Retina (tissue), 1 donor: ENCODE measurements around the gene EMC10.
"Not testable (repeated sequence)": the region's sequence is repeated elsewhere in the genome, so short reads cannot be mapped to it uniquely, and the experiment has no call there.

ENCODE experiments used
- DNase-seq: peaks from one replicate; pipeline ENCODE4 v3.0.0-alpha.2; 2016

The EMC10 gene

GRCh38 chr19:50476224-50476906 lies at the start of gene EMC10, which contains the start of gene GARIN5A:
EMC10 (plus strand) TSS chr19:50476507; CDS start chr19:50476545, 38 bp downstream.
GARIN5A (minus strand) TSS chr19:50476848; CDS start chr19:50476388, 460 bp downstream.
- peak; percentile 98 for DNase-seq

DNA sequence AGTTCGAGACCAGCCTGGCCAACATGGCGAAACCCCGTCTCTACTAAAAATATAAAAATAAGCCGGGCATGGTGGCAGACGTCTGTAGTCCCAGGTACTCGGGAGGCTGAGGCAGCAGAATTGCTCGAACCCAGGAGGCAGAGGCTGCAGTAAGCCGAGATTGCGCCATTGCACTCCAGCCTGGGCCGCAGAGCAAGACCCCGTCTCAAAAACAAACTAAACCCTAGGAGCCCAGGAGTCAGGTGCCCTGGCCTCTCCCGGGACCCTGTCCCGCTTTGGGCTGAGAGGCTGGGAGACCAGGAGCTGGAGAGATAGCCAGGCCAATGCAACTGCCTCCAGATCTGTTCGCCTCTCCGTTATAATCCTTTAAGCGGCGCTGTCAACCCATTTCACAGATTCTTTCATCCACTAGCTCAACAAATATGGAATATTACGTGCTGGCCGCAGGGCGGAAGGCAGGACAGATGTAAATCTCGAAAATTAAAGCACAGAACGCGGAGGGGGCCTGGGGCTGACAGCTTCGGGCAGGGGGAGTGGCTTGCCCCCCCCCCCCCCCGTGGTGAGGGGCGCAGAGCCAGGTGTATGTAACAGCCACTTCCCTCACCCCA lies 48.9 kb upstream of the EMC10 start:
- no peak for DNase-seq

DNA sequence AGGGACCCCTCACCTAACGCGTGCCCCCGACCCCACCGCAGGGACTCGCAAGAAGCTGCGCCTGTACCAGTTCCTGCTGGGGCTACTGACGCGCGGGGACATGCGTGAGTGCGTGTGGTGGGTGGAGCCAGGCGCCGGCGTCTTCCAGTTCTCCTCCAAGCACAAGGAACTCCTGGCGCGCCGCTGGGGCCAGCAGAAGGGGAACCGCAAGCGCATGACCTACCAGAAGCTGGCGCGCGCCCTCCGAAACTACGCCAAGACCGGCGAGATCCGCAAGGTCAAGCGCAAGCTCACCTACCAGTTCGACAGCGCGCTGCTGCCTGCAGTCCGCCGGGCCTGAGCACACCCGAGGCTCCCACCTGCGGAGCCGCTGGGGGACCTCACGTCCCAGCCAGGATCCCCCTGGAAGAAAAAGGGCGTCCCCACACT lies 48.3 kb upstream of the EMC10 start:
- peak; percentile 82 for DNase-seq

DNA sequence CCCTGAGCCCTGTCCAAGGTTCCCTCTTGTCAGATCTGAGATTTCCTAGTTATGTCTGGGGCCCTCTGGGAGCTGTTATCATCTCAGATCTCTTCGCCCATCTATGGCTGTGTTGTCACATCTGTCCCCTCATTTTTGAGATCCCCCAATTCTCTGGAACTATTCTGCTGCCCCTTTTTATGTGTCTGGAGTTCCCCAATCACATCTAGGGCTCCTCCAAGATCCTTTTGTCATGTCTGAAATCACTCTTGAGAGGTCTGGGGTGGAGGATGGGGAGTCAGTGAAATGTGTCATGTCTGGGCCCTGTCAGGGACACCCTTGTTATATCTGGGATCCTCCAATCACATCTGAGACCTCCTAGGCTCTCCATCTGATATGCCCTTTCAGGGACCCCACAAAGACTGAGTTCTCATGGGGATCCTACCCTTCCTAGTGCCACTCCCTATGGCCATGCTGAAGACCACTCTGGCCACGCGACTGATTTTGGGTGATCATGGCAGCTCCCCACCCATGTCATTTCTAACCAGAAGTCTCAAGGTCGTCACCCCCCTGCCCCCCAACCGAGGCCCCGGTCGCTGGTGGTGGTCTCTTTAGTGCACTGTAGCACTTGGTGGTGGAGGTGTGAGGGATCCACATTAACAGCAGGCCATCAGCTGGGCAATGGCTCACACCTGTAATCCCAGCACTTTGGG lies 47.4 kb upstream of the EMC10 start:
- no peak for DNase-seq

- no peak for DNase-seq
Observed at GRCh38 chr19:50430888-50431342, 45.4 kb upstream of the EMC10 start.

GRCh38 chr19:50431343-50432220 lies 44.7 kb upstream of the EMC10 start:
- DNase-seq, result peak; percentile 96

DNA sequence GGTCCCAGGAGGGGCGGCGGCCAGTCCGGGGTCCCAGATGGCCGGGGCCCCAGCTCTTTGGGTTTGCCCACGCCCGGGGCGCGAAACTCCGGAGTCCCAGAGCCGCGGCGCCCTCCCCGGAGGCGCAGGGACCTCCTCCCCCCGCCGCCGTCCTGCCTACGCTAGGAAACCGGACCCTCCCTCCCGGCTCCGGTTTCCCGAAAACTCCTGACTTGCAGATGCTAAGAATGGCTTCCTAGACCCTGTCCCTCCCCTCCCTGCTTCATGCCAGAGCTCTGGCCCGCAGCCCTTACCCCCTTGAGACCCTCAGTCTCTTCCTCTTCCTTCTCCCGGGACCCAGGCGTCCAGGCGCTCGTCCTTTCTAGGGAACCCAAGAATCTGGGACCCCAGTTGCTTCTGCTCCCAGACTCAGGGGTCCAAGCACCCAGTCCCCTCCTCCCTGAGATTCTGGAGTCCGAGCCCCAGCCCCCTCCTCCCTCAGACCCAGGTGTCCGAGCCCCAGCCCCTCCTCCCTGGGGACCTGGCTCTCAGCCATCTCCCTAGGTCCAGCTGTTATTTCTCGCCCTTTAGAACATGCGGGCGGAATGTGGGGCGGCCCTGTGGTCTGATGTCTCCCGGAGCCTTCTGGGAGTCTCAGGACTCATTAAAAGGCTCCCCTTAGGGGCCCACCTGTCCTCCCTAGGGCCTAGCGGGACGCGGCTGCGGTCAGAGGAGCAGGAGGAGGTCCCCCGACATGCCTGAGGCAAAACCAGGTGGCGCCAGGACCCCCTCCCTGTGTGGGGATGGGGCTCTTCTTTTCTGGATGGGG lies 43.9 kb upstream of the EMC10 start, which contains the start of gene MYBPC2:
Gene MYBPC2 (plus strand): TSS at position 672 of the 808 bp plus-strand sequence. CDS start 62 bp downstream, at position 734.
- DNase-seq, result no peak

- no peak for DNase-seq
Observed at GRCh38 chr19:50433201-50434180, 42.8 kb upstream of the EMC10 start.

DNA sequence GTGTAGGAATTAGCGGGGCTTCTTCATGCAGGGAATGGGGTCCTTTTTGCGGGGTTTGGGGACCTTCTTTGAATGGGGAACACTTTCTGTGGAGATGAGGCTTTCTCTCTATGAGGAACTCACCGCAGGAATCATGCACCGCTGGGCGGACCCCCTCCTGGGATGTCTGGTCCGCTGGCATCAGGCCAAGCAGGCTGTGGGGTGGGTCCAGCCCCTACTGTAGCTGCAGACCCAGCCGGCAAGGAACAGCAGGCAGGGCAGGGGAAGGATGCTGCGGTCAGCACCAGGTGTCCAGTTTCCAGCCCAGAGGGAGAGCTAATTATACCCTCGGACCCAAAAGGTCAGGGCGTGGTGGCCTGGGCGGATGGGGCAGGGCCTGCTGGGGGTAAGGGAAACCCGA lies 41.8 kb upstream of the EMC10 start:
- no peak for DNase-seq

GRCh38 chr19:50435221-50435620 lies 41.1 kb upstream of the EMC10 start:
- no peak for DNase-seq

GRCh38 chr19:50435627-50436026 lies 40.7 kb upstream of the EMC10 start:
- no peak for DNase-seq

DNA sequence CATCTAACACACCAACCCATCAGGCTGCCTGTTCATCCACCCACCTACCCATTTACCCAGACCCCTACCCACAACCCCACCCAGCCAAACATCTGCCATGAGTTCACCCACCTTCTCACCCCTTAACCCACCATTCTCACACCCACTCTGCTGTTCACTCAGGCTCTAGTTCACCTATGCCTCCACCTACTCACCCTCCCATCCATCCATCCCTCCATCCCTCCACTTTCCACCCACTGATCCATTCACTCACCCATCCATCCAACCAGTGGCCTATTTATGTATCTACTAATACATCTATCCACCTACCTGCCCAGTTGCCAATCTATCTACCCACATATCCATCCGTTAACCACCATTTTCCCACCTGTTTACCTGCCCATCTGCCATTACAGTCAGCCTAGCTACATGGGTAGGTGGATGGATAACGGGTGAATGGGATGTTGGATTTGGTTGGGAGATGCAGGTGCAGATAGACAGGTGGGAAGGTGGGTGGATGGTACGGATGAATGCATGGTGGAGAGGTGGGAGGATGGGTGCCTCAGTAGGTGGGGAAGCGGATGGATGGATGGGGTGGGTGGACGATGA lies 38.4 kb upstream of the EMC10 start:
- DNase-seq, result no peak

GRCh38 chr19:50439130-50439529 lies 37.2 kb upstream of the EMC10 start:
- DNase-seq, result not testable (repeated sequence)

- no peak for DNase-seq
Observed at GRCh38 chr19:50444059-50444458, 32.2 kb upstream of the EMC10 start.

DNA sequence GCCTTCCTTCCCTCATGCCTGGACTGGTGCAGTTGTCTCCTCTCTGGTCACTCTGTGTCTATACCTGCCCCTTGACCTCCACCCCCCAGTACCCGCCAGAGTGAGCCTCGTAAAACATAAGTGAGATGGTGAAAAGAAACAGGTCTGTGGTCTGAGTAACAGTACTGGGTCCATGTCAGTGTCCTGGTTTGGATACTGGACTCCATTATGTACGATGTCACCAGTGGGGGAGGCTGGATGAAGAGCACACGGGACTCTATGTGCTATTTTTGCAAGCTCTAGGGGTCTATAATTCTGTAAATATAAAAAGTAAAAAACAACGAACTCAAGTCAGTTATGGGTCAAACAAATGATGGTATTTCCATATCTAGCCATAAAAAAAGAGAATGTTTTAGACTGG lies 29.3 kb upstream of the EMC10 start:
- no peak for DNase-seq

DNA sequence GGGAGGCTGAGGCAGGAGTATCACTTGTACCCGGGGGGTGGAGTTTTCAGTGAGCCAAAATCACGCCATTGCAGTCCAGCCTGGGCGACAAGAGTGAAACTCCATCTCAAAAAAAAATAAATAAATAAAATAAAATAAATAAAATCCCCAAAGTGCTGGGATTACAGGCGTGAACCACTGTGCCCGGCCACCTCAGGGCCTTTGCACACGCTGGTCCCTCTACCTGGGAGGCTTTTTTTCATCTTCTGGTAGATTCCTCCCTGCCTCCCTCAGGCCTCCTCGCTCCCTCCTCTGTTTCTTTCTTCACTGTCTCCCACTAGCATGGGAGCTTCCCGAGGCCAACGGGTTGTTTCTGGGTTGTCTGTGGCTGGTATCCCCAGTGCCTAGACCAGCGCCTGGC lies 28.6 kb upstream of the EMC10 start:
- no peak for DNase-seq

GRCh38 chr19:50449236-50449899 lies 26.9 kb upstream of the EMC10 start:
- DNase-seq, result no peak

GRCh38 chr19:50450369-50451222 lies 25.7 kb upstream of the EMC10 start:
- no peak for DNase-seq

- no peak for DNase-seq
Observed at GRCh38 chr19:50451223-50451534, 25.1 kb upstream of the EMC10 start.
